Epithelial cell of proximal tubule (primary cell): ENCODE data around the gene SLC9A9. TPM values are rescaled to one million over a fixed set of nuclear protein-coding genes. Genes with fewer than 3 reads are reported as not detected.

Experiments
- DNase-seq: peaks from one replicate; pipeline ENCODE4 v3.0.0-alpha.2; 2011; ENCODE audit warnings: low read depth
- H3K4me3 ChIP-seq: 2 replicates; pipeline ENCODE4 v1.5.1; 2011; ENCODE audit warnings: low read depth, mild to moderate bottlenecking, low read length
- total RNA-seq: library from RNA; depleted of rRNA; stranded (reverse); fragments of >200 nt; gene quantifications from 2 replicates; pipeline ENCODE4 v1.2.3, GENCODE V29; 2015
- TF ChIP-seq, protein P1 (sequence below): conservative IDR thresholded peaks from 2 replicates; pipeline ENCODE4 v1.5.1; 2012; ENCODE audit warnings: low read depth, mild to moderate bottlenecking, low read length

The SLC9A9 gene
- total RNA-seq, 1 donor from 2014 or later, result 0.17 TPM

DNA sequence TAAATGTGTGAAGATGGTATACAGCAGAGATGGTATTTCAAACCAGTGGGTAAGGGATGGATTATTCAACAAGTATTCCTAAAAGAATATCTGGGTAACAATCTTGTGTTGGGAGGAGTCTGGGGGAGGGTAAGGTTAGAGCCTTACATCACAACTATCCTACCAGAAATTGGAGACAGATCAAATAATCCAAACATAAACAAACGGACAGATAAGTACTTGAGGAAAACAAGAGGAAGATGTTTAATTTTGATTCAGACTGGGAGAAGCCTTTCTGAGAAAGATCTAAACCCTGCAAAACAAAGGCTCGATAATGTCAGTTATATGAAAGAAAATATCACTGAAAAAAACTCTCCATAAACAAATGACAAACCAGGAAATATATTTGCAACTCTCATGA lies 77.9 kb downstream of the SLC9A9 start:
- DNase-seq, result no peak
- no peak overlapping the region for H3K4me3 ChIP-seq
- TF ChIP-seq, protein P1, sequence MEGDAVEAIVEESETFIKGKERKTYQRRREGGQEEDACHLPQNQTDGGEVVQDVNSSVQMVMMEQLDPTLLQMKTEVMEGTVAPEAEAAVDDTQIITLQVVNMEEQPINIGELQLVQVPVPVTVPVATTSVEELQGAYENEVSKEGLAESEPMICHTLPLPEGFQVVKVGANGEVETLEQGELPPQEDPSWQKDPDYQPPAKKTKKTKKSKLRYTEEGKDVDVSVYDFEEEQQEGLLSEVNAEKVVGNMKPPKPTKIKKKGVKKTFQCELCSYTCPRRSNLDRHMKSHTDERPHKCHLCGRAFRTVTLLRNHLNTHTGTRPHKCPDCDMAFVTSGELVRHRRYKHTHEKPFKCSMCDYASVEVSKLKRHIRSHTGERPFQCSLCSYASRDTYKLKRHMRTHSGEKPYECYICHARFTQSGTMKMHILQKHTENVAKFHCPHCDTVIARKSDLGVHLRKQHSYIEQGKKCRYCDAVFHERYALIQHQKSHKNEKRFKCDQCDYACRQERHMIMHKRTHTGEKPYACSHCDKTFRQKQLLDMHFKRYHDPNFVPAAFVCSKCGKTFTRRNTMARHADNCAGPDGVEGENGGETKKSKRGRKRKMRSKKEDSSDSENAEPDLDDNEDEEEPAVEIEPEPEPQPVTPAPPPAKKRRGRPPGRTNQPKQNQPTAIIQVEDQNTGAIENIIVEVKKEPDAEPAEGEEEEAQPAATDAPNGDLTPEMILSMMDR, result no peak

DNA sequence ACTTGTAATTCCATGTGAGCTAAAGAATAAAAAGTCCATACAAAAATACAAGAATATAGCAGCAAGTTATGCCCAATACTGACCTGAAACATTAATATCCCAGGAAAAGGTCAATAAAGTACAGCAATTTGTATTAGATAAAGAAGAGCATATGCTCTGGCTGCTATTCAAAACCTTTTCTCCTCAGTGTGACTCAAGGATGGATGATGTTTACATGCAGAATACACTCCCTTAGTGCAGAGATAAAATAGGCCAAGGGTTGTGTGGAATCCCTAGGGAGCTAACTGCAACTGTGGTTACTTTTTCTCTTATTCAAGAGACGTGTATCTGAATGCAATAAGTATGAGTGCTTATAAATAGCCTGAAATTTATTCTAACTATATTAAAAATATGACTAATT lies 78.7 kb downstream of the SLC9A9 start:
- DNase-seq, result no peak
- no peak overlapping the region for H3K4me3 ChIP-seq
- TF ChIP-seq, protein P1, result no peak

DNA sequence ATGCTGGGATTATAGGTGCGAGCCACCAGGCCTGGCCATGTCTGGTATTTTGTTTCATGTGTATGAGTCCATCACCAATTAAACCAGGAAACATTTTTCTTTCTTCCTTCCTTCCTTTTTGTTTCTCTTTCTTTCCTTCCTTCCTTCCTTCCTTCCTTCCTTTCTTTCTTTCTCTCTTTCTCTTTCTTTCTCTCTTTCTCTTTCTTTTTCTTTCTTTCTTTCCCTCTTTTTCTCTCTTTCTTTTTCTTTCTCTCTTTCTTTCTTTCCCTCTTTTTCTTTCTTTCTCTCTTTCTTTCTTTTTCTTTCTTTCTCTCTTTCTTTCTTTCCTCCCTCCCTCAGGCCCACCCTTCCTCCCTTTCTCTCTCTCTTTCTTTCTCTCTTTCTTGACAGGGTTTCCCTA lies 83.4 kb downstream of the SLC9A9 start:
- TF ChIP-seq, protein P1, result no peak

DNA sequence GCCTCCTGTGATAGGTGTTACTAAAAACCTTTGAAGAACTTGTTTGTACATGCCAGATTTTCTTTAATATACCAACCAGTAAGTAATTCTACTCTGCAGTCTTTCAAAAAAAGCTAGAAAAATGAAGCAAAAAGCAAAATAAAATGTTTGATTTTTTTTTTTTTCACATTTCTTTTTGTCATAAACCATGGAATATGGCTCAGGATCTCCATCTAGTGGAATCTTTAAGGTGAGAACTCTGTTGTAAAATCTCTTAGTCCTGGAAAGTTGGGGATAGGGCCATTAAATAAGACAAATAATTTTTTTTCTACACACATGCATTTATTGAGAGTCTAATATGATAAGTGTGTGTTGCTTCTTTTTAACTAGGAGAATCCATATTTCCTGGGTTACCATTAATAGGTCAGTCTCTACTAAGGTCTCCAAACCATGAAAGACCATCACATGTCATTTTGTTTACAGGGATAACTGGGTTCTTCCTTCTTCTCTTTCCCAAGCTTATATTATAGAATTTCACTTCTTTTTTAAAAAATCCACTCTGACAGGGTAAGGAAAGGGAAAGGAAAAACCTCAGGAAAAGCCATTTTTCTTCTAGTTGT lies 84.6 kb downstream of the SLC9A9 start:
- H3K4me3 ChIP-seq, result no peak overlapping the region
- TF ChIP-seq, protein P1, result peak; percentile 68
- DNase-seq, result peak; percentile 9

More for the DNA sequence above, 83.4 kb downstream of the SLC9A9 start:
- no peak overlapping the region for H3K4me3 ChIP-seq
- DNase-seq, result no peak

DNA sequence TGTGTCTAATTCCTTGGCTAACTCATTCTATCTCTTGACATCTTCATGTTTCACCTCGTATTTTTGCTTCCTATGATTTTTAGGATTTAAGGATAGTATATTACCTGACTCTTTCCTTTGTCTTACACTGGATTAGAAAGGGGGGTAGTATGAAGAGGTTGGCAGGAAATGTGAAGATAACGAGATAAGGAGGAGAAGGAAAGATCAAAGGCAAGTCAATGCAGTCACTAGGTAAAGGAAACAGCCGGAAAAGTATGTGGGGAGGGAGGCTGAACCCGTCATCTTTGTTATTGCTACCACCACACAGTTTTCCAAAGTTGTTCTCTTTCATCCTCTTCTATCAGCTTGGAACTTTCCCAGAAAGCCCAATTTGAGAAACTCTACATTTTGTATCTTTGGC lies 90.6 kb downstream of the SLC9A9 start:
- no peak overlapping the region for H3K4me3 ChIP-seq
- no peak for DNase-seq
- TF ChIP-seq, protein P1, result no peak

GRCh38 chr3:143755978-143756377 lies 92.3 kb downstream of the SLC9A9 start:
- no peak for DNase-seq
- TF ChIP-seq, protein P1, result no peak
- H3K4me3 ChIP-seq, result no peak overlapping the region

DNA sequence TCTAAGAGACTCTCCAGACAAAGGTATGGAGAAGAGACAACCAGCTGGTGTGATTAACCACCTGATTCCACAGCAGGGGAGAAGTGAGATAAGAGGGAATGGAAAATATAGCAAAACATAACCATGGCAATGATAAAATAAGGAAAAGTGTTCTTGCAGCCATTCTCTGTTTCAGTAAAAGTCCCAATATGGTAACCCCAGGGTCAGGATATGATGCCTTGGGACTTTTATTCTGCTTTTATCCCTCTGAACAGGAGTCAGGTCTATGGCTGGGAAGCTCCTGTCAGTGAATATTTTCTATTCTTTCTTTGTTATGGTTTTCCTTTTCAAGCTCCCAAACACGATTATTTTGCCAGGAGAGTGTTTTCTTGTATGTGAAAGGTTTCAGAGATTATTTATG lies 94.2 kb downstream of the SLC9A9 start:
- H3K4me3 ChIP-seq, result no peak overlapping the region
- DNase-seq, result no peak

More for the DNA sequence above, 94.2 kb downstream of the SLC9A9 start:
- TF ChIP-seq, protein P1, result no peak
